GM21390 (cell line): ENCODE data around the gene CD46.

Experiments
- ATAC-seq: cut with Tn5 transposase; IDR thresholded peaks from one replicate; pipeline ENCODE4 v1.9.1; 2021; ENCODE audit not compliant: unreplicated experiment

CD46 gene

GRCh38 chr1:207794861-207795260 is 43.0 kb downstream of the CD46 start:
- ATAC-seq, result no peak

DNA sequence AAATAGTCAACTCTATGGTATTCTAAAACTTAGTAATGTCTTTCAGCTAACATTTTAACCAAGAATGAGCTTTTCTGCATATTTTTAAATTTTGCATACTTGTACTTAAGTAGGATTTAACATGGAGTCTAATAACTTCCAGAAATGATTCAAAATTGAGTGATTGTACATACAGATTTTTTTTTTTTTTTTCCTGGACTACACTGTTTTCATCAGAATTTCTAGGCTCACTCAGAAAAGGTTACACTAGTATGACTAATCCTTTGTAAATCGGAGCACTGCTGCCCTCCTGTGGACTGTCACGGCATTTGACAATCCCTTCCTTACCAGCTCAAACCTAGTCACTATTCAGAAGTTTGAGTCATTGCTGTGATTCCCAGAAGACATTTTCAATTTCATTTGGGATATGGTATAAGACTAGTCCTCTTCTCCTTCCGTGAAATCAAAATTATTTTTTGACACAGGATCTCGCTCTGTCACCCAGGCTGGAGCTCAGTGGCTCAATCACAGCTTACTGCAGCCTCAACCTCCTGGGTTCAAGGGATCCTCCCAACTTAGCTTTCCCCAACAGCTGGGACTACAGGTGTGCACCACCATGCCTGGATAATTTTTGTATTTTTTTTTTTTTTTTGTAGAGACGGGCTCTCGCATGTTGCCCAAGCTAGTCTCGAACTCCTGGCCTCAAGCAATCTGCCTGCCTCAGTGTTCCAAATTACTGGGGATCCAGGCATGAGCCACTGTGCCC is 45.5 kb downstream of the CD46 start:
- ATAC-seq, result peak; percentile 70

- ATAC-seq, result no peak
Observed at GRCh38 chr1:207798847-207799246, 47.0 kb downstream of the CD46 start.

- ATAC-seq, result no peak
Observed at GRCh38 chr1:207799989-207800648, 48.3 kb downstream of the CD46 start.

DNA sequence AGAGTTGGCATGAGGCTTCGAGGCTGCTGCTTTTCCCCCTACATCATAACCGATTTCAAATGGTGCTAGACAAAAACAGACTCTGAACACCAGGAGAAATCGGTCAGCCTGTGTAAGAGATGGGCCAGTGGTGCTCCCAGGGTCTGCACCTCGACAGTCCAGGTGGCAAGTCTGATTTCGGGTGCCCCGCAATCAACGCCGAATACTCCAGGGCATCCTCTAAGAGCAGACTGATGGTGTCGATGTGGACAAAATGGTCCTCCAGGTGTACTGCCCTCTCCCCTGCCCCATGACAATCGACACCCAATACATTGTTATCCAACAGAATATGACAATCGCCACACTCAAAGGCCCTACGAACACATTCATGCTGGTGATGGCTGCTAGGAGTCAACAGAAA is 50.0 kb downstream of the CD46 start:
- ATAC-seq, result no peak

GRCh38 chr1:207803678-207804077 is 51.8 kb downstream of the CD46 start:
- ATAC-seq, result no peak

DNA sequence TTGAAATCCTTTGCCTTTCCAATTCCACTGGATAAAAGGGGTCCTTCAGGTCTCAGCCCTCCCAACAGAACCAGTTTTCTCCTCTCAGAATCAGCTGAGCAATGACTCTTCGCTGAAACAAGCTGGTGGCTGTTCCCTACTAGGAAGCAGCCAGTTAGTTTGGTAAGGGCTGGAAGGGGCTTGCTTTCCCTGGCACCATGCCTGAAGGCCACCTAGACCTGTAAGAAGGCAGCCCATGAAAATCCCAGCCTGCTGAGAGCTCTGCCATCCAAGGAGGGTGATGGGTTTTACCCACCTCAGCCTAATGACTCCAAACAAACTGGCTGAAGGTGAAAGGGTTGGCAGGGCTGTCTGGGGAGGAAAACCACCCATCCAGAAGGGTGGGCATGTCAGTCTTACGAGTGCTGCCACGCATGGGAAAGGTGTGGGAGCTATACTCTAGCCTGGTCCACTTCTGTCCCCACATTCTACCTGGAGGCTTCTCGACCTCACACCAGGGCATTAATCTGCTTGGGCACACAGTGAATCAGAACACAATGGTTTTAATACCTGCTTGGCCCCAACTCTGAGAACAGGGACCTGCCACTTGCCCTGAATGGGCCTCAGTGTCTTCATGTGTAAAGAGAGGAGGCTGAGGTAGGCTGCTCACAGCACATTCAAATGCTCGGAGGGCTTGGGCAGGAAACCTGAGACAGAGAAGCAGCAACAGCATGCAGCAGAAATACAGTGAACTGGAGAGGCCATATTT is 53.0 kb downstream of the CD46 start:
- ATAC-seq, result no peak

- no peak for ATAC-seq
Observed at GRCh38 chr1:207805841-207806421, 54.1 kb downstream of the CD46 start.

DNA sequence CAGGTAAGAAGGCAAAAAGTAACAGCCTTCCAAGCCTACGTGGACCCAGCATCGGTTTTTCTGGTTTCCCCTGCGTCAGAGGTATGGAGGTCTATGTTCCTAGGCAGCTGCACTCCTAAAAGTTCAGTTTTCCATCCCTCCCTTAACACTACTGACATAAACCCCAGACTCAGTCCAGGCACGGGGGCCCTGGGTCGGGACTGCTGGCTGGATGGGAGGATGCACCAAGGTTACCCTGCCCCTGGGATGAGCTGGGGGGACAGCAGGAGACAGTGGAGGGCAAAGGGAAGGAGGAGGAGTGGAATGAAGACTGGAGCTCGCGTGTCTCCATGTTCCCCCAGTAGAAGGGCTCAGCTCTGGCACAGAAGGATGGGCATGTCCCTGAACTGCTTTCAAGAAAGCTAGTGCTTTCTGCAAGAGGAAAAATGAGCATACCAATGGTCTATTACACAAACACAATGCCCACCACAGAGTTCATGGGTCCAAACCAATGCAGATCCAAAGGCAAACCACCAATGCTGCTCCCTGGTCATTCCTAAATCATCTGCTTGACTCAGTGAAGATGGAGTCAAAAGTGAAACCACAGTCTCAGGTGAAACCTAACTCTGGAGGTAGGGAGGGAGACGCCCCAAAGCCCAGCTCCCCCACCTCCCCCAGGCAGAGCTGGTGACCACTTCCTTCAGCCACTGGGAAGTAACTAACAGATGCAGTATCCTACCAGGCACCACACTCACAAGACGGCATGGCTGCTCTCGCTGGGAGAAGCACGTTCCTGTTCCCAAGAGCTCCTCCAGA is 54.9 kb downstream of the CD46 start:
- no peak for ATAC-seq

GRCh38 chr1:207807326-207807689 is 55.5 kb downstream of the CD46 start:
- ATAC-seq, result no peak

GRCh38 chr1:207807690-207808321 is 56.0 kb downstream of the CD46 start:
- no peak for ATAC-seq

- ATAC-seq, result no peak
Observed at GRCh38 chr1:207808322-207808705, 56.5 kb downstream of the CD46 start.

DNA sequence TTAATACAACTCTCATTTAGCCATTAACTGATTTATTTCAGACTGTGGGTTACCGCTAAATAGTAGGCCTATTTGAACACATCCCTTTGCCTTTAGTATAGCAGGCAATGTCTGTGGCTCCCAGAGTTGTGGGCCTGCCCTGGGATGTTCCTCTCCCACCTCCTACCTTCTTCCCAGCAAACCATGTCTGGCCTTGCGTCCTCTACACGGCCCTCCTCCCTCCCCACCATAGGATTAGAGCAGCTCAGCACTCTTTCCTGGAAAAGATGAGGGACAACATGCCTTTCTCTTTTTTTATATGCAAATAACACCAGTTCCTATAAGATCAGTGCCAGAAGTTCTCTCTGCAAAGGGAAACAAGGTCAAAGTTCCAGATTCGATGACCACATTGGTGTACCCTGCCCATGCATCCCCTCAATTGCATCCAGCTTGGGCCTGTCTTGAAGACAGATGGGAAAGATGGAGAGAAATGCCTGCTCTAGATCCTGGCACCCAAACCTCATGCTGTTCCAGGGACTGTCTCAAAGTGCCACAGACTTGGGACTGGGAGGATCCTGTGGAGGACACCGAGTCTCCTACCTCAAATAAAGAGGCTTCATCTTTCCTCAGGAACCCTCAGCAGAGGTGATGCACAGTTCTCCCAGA is 57.2 kb downstream of the CD46 start:
- no peak for ATAC-seq

- no peak for ATAC-seq
Observed at GRCh38 chr1:207810173-207810572, 58.3 kb downstream of the CD46 start.

DNA sequence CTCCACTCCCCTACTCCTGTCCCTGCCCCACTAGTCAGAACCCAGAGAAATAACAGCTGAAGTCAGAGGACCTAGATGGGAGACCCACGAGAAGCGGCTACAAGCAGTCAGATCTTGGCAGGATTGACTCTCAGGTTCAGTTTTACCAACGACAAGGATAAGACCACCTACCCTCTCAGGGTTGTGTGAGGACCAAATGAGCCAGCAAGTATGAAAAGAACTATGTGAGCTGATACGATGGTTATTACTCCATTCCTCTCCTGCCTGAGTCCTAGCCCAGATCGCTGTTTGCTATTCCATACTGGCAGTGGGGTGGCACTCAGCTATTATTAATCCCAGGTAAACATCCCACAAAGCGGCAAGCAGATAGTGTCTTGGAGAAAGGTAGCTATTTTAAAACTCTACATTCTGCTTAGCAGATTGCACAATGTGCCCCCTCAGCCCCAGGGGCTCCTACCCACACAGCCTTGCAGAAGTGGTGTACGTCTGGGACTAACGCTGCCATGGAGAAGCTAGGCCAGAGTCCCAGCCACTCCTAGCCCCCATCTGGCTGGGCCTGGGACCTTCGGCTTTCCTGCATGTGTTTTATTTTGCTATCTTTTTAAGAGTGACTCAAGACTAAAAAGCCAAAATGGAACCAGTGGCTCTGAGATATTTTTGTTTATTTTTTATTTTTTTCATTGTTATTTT is 58.9 kb downstream of the CD46 start:
- ATAC-seq, result no peak

DNA sequence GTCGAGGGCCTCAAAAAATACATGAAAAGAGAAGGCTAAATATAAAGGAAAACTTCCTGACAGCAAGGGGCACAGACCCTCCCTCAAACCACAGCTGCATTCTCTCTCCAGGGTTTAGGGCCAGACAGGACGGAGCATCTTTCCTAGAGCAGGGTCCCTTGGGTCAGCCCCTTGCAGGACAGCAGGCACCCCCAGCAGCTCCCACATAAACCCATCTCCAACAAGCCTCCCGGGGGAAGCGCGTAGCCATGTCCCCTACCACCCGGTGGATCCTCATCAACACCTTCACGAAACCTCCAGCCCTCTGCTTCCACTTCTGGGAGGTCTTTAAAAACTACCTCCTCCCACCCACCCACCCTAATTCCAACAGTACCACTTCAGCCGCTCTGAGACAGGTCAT is 59.5 kb downstream of the CD46 start:
- no peak for ATAC-seq

GRCh38 chr1:207811920-207812720 is 60.3 kb downstream of the CD46 start:
- ATAC-seq, result no peak

- no peak for ATAC-seq
Observed at GRCh38 chr1:207812778-207813511, 61.1 kb downstream of the CD46 start.
